Activated CD8-positive, alpha-beta memory T cell treated with anti-CD3 and anti-CD28 coated beads, Interleukin-2, amount 50 U/mL, for 24 hours (primary cell): ENCODE data around the gene TUBAL3.
"Not testable (repeated sequence)": the region's sequence is repeated elsewhere in the genome, so short reads cannot be mapped to it uniquely, and the experiment has no call there.

Experiments used
- DNase-seq: peaks from one replicate; pipeline ENCODE4 v3.0.0-alpha.2; 2020; ENCODE audit errors: extremely low read depth

TUBAL3 gene

DNA sequence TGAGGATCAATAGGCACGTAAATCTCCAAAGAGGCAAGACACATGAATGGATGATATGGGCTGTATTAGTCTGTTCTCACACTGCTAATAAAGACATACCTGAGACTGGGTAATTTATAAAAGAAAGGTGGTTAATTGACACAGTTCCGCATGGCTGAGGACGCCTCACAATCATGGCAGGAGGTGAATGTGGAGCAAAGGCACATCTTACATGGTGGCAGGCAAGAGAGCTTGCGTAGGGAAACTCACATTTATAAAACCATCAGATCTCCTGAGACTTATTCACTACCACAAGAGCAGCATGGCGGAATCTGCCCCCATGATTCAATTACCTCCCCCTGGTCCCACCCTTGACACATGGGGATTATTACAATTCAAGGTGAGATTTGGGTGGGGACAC is 25.4 kb downstream of the TUBAL3 start:
- not testable (repeated sequence) for DNase-seq

DNA sequence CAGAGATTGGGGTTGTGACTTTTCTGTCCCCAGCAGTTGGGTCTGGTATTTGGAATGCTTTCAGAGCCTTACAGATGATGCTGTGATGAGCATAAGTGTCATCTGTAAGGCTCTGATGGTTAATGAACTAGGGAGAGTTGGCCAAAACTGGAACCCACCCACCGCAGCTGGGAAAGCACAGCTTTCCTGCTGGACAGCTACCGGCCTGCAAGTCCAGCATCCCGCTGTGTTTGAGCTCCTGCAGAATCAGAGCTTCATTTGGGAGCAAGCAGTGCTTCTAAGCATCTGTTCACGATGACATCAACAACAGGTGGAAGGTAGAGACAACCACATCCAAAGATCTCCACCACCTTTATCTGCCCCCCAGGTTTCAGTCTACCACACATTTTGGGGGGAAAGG is 28.2 kb downstream of the TUBAL3 start:
- no peak for DNase-seq

DNA sequence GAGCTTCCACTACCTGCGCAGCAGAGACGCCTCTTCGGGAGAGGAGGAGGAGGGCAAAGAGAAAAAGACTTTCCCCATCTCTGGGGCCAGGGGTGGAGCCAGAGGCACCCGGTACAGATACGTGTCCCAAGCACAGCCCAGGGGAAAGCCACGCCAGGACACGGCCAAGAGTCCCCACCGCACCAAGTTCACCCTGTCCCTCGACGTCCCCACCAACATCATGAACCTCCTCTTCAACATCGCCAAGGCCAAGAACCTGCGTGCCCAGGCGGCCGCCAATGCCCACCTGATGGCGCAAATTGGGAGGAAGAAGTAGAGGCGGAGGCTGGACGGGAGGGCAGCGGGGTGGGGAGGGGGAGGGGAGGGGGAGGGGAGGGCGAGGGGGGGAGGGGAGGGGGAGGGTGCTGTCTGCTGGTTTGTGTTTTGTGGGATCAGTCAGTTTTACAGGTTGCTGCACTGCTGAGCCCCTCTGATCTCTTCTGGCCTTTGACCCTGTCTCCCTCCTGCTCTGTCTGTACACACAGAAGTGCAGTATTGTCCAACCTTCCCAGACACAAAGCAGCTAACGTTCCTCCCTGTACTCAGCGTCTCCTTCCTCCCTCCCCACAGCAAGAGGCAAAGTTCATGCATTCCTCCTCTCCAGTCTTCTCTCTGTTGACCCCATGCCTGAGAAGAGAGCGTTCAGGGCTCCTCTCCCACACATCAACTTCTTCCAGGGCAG is 30.6 kb downstream of the TUBAL3 start:
- no peak for DNase-seq

DNA sequence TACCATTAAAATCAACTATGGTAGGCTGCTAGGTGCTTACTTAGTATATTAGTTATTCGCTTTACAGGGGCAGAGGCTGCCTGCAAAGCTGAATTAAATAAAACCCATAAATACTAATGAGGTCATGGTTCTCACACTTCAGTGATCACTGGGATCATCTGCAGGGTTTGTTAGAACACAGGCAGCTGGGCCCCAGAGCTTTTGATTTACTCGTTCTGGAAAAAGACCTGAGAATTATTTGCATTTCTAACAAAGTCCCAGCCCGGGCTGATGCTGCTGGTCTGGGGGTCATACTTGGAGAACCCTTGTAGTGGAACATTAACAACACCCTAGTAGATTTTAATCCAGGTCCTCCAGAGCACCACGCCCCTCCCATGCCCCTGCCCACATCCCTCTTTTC is 31.3 kb downstream of the TUBAL3 start:
- DNase-seq = no peak

DNA sequence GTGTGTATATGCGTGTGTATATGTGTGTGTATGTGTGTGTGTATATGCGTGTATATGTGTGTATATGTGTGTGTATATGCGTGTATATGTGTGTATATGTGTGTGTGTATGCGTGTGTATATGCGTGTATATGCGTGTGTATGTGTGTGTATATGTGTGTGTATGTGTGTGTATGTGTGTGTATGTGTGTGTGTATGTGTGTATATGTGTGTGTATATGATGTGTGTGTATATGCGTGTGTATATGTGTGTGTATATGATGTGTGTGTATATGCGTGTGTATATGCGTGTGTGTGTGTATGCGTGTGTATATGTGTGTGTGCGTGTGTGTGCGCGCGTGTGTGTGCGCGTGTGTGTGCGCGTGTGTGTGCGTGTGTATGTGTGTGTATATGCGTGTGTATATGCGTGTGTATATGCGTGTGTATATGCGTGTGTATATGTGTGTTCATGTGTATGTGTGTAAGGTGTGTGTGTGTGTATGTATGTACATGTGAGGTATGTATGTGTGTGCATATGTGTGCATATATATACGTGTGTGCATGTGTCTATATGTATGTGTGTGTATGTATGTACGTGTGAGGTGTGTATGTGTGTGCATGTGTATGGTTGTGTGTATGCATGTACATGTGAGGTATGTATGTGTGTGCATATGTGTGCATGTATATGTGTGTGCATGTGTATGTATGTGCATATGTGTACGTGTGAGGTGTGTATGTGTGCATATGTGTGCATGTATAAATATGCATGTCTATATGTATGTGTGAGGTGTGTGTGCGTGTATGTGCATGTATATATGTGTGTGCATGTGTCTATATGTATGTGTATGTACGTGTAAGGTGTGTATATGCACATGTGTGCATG is 33.9 kb downstream of the TUBAL3 start:
- no peak for DNase-seq

DNA sequence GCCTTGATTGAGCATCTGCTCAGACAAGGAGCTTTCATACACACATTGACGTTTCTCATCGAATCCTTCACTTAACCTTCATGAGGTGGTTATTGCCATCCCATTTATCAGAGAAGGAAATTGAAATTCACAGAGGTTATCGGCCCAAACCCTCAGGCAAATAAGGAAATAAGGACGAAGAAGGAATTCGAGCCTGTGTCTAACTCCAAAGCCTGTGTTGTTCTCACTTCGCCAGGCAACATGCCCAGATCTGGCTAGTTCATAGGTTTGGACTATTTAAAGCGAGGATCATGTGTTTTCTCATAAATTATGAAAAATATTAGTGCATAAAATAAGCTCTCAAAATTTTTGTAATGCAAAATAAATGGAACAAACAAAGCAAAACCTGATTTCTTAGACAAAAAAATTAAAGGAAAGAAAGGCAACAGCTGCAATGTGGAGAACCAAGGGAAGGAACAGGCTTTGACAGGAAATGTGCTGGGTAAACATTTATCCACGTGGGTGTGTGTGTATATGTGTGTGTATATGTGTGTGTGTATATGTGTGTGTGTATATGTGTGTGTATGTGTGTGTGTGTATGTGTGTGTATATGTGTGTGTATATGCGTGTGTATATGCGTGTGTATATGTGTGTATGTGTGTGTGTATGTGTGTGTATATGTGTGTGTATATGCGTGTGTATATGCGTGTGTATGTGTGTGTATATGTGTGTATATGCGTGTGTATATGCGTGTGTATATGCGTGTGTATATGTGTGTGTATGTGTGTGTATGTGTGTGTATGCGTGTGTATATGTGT is 35.1 kb downstream of the TUBAL3 start:
- DNase-seq = no peak

DNA sequence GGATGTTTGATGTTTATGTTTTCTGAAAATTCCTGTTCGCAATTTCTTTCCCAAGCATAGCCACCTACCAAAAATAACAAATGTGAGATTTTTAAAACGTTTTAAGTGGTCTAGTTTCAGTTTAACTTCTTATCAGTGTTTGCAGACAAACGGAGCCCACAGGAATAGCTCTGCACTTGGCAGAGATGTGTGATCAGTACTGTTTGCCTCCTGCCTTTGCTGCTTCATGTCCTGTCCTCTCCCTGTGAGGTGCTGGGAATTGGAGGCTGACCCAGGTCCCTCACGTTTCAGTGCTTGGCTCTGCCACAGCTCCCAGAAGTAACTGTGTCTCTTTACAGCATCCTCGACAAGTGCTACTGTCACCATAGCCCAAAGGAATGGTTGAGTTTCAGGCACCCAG is 38.7 kb downstream of the TUBAL3 start:
- DNase-seq = no peak

DNA sequence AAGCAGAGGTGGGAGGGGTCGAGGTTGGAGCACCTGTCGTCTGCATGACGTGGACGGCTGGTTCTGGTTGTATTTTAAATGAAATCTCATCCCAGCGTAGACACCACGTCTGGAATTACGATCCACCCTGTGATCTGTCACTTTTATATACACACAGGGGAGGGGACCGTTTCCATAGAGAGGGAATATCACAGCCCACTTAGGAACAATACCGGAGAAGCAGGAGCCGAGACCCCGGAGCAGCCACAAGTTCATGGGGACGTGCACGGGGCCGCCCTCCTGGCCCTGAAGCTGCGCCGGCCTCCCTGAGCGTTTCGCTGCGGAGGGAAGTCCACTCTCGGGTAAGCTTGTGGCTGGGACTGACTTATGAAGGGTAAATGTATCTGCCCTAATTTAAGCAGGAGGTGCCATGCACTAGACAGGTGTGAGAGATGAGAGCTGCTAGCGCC is 39.7 kb downstream of the TUBAL3 start, which contains the start of gene UCN3:
TSS of gene UCN3 (plus strand) at position 77 of the 449 bp plus-strand sequence. CDS start 8,755 bp downstream, outside the sequence.
- DNase-seq = no peak

DNA sequence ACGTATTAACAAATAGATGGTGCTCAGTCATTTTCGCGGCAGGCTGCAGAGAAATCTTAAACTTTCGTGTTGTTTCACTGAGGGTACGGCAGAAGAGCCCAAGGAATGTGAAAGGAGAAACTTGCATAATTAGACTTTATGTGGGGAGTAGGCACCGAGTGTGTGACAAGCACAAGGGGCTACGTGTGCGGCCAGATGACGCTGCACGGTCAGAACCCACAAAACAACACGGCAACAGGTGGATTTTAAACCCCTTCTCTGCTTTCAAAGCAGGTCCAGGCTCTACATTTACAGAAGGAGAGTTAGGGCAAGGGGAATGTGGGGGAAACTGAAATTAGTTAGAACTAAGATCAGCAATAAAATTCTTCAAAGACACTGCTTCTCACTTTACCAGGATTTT is 40.3 kb downstream of the TUBAL3 start:
- no peak for DNase-seq

DNA sequence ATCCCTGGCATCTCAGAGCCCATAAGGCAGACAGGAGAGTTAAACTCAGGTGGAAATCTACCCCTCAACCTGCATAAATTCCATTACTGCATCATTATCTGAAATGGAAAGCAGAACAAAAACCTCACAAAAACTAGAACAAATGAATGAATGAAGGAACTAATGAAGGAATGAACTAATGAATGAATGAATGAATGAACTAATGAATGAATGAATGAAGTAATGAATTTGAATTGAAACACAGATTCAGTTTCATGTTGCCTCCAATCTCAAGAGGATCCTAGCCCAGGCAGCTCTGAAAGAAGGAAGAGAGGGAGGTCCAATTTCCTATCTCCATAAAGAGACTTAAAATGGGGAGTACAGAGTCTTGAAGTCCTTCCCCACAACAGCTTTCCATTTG is 41.8 kb downstream of the TUBAL3 start:
- no peak for DNase-seq

DNA sequence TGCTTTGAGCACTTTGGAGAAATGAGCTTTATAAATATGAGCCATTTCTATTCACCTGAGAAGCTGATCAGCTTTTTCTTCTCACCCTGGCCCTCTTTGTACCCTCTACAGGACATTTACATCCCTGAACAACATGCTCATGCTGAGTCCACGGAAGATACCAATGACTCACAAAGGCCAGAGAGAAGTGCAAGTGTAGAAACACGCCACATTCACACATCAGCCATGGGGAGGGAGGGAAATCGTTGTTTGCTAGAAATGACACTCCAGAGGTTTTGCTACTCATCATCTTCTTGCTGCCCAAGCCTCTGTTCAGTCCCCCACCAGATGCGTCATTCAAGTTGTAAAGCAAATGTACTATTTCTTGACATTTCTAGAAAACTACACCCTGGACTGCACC is 42.7 kb downstream of the TUBAL3 start:
- DNase-seq = no peak

DNA sequence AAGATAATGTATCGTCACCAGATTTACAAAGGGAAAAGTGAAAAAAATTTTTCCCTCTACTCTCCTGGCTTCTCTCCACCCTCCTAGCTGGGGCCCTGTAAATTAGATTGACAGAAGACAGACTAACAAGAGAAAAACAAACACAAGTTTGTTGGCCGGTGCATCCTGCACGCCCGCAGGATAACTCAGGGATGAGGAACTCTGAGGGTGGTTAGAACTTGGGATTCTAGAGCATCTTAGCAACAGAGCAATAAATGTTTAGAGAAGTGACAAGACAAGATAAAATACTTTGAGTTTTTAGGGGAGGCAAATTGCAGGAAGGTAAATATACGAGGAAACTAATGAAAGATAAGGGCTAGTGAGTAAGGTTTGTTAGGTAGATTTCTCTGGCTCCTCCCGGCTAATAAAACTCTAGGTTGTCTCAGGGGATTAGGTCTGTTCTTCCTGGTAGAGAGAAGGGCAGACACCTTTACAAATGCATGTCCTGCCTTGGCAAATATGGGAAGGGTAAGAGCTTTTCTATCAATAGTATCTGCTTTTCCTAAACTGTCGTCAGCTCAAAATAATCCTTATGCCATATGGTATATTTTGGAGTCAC is 44.2 kb downstream of the TUBAL3 start:
- DNase-seq = no peak

DNA sequence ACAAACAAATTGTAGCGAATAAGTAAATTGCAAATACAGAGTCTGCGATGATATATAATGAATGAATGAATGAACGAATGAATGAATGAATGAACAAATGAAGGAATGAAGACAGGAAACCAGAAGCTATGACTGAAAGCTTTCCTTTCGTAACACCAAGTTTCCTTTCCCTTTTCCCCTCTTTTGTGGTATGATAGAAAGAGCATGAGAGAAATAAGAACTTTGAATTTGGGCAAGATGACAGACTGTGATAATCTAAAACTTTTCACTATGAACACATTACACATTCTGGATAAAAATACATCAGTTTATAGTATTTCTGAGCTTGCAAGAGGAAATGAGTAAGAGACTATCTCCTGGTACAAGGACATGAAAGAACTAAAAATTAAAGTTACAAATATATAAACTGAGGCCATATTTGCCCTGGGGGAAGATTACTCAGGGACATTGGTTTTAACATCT is 48.3 kb downstream of the TUBAL3 start:
- DNase-seq = no peak

DNA sequence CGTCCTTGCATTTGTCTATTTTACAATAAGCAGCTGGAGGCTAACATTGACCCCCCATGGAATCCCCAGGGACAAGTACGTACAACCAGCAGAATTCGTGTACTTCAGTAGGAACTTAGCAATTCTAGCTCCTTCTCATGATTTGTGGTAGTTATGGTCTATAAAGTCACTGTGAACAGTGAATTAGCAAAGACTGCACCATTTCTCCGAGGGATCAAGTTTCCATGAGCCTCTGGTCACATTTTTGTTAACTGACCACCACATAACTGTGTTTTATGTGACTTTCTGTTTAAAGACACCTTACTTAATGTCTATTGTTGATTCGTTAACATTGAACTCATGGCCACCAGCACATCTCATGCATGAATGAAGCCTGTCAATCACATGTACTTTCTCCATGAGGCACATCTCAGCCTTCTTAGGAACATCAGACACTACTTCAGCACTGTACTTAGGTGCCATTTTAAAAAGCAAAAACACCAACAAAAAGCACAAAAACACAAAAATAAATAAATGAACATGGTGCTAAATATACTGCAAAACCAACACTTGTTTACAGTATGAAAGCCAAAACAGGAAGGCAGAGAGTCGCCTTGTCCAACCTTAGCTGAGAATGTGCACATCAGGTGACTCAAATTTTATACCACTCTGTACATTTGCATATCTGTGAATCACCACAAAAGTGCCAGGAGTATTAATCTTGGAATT is 48.9 kb downstream of the TUBAL3 start:
- no peak for DNase-seq

DNA sequence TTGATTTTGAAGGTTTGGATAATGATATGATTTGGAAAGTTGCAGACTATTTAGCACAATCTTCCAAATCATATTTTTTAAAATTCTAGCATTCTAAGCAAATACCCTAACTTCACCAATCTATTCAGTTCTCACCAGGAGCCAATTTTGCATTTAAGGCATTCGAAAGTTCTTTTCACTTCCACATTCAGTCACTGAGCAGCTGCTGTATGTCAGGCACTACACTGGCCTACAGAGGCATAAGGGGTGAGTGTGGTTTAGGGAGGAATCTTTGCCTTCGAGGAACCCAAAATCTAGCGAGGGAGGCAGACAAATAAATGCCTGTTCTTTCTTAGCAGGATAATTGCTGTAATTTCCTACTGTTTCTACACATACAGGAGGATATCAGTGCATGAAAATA is 50.6 kb downstream of the TUBAL3 start:
- DNase-seq = no peak

DNA sequence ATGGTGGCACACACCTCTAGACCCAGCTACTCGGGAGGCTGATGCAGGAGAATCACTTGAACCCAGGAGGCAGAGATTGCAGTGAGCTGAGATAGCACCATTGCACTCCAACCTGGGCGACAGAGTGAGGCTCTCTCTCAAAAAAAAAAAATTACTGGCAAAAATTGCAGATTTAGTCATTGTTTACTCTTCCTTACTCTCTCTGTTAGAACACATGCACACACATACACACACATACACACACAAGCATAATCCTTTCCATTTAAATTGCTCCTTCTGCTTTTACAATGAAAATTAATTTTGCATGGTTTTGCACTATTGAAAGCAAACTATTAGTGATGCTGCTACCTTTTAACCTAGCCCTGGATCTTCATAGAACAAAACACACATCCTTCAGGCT is 55.3 kb downstream of the TUBAL3 start:
- DNase-seq = no peak

DNA sequence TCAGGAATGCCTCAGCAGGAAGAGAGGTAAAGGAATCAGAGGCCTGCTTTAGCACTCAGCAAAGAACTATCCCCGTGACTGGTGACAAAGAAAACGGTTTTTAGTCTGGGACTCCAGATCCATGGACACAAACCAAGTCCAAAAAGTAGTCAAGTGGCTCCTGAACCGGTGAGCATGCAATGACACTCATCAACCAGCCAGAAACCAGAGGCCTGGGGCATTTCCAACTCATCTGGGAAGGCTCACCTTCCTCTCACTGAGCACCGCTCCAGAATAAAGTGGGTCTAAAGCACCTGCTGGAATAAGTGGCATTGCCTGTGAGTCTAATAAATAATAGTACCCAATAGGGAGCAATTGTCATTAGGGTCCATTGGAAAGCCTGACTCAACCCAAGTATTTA is 57.7 kb downstream of the TUBAL3 start:
- no peak for DNase-seq

DNA sequence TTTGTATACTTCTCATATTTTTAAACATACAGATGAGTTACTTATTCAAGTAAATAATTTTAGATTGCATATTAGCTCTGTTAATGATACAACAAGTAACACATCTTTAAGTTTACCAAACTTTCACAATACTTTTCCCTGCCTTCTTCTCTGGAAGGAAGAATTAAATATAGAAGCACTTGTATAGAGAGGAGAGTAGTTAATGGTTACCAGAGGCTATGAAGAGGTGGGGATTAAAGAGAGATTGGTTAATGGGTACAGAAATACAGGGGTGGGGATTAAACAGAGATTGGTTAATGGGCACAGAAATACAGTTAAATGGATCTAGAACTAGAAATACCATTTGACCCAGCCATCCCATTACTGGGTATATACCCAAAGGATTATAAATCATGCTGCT is 59.9 kb downstream of the TUBAL3 start:
- DNase-seq = no peak

DNA sequence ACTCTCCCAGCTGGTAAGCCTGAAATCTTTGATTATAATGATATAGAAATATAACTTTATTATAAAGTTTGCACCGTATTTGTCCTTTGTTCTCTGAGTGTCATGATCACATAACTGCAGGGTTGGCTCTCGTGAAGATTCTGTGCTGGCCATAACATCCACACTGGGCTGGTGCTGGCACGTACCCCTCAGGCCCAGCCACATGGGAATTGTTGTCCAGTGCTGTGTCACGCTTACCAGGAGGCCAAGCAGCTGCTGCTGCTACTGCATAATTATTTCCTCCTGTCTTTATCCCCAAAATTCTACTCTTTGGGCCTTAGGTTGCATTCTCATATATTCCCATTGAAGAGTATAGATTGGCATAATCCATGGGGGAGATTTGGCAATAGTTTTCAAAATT is 60.6 kb downstream of the TUBAL3 start:
- no peak for DNase-seq

DNA sequence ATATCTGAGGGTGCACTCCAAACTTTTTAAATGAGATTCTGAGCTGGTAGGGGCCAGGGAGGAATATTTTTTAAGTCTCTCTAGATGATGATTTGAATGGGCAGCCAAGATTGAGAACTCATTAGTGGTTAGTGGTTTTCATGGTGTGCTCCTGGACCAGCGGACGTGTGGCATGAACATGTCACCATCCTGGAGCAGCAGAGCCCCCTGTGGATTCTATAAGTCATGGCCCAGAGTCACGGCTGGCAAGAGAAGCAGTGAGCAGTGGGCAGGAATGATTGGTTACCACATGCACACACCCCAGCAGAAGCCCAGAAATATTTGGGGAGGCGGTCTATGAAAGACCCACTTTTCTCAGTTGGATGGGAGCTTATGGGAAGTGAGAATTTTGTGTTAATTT is 61.1 kb downstream of the TUBAL3 start:
- DNase-seq = no peak
